Activated CD4-positive, alpha-beta T cell treated with anti-CD3 and anti-CD28 coated beads, Interleukin-2, amount 50 U/mL, for 16 hours (primary cell): Measurements from ENCODE around the gene MYO7A.

Experiments
- DNase-seq: peaks from one replicate; pipeline ENCODE4 v3.0.0-alpha.2; 2020

The MYO7A gene

DNA sequence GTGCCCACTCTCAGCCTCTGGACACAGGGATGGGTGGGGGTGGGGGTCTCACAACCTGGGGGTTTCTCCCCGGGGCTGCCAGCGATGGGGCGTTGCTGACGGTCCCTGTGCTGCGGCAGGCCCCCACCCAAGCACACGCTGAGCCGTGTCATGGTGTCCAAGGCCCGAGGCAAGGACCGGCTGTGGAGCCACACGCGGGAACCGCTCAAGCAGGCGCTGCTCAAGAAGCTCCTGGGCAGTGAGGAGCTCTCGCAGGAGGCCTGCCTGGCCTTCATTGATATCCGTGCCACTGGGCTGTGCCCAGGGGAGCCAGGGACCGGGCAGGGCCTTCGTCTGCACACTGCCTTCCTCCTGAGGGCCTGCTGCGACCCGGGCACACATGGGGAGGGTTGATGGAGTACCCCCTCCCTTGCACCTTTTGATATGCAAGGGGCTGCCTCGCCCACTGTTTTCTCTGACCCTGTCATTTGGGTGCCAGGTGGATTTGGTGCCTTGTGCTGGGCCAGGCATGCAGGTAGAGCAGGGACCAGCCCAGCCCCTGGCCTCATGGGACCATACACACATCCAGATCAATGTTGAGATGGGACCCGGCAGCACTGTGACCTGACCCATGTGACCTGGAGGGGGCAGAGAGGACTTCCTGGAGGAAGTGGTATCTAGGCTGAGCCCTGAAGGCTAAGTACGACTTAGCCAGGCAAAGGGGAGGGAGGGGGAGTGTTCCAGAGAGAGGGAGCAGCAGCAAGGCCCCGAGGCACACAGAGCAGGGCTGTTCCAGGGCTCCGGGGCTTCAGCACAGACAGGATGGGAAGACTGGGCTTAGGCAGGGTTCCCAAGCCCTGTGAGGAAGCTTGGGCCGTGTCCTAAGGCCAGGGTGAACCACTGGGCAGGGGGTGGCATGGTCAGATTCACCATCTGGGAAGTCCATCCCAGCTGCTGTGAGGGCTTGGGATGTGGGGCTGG, 75.2 kb downstream of the MYO7A start:
- no peak for DNase-seq

- no peak for DNase-seq
Measured at GRCh38 chr11:77203901-77204753, 76.1 kb downstream of the MYO7A start.

DNA sequence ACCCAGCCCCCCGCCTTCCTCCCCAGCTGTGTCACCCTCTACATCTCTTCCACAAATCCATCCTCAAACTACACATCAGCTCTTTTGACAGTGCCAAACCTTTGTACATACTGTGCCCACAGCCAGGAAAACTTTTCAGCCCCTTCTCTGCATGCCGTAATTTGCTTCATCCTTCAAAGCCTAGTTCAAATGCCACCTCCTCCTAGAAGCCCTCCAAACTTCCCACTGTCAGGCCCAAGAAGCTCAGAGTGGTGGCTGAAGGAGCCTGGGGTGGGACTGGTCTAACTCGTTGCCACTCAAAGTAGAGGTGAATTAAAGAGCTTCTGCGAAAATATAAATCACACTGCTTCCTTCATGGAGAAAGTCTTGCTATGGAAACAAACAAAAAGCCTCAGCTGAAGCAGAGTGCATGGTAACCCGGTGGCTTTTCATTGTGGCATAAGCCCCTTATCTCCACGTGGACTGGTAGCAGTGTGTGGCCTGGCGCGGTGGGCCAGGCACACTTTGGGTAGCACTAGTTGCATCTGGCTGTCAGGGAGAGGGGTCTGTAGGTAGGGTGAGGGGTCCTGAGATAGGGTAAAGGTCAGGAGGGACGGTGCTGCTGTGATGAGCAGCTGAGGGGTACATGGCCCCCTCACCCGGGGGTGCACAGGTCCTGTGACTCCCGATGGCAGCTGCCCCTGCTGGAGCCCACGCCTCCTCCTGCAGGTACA, 76.9 kb downstream of the MYO7A start:
- no peak for DNase-seq

DNA sequence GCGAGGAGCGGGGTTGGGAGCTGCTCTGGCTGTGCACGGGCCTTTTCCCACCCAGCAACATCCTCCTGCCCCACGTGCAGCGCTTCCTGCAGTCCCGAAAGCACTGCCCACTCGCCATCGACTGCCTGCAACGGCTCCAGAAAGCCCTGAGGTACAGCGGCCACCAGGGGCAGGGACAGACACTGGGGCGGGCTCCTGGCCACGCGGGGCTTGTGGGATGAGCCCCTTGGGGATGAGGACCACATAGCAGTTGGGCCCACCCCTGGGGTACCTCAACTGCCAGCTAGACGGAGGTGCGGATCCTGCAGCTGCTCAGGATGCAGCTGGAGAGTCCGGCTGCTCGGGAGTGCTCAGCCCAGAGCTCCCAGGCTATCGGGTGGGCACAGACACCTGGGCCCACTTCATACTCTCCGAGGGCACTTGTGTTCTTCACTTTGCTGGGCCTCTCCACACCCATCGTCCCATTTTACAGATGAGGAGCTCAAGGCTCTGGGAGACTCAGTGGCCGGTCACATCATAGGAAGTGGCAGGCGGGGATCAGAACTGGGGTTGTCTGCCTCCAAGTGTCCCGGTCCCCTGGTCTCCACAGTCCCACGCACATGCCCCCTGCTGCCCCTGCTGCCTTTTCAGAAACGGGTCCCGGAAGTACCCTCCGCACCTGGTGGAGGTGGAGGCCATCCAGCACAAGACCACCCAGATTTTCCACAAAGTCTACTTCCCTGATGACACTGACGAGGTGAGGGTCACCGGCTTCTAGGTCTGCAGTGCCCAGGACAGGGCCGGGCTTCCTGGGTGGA, 77.6 kb downstream of the MYO7A start:
- DNase-seq: no peak

DNA sequence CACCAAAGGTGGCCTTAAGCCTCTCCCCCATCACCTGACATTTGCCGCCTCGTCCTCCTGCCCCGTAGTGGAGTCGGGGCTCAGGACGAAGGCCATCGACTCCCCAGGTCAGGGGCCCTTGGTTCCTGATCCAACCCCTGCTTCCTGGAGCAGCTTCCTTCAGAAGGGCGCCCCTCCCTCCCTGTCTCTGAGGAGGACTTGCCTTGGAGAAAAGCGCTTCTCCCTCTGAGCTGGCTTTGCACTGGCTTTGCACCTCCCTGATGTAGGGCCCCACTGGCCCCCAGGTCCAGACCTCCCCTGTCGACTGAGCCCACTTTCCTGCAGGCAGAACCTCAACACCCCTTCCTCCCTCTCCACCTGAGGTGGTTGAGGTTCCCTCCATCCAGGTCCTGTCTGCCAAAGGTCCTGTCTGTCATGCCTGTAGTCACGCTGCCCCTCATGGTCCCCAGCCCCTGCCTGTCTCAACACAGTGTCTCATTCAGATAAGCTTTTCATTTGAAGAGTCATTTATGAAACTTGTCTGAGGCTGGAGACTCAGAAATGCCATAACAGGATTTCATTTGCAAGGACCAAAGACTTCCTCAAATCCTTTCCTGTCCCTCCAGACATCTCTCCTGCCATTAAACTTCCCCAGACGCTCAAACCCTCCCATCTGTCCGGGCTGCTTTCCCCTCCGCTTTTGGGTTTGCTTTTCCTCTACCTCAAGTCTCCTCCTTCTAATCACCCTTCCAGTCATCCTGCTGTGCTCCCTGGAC, 78.4 kb downstream of the MYO7A start:
- DNase-seq: no peak

DNA sequence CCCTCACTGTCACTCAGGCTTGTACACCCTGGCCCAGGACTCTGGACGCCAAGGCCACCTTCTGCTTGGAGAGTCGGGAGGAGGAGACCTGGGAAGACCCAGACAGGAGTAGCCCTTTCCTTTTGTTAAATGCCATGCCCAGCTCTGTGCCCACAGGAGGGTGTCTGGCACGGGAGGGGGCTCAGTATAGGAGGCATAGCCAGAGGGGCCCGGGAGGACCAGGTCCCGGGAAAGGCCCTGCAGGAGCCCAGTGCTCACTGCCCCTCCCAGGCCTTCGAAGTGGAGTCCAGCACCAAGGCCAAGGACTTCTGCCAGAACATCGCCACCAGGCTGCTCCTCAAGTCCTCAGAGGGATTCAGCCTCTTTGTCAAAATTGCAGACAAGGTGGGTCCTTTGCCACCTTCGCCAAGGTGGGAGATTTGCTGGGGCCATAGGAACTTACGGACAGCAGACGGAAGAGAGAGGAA, 79.0 kb downstream of the MYO7A start:
- no peak for DNase-seq

- no peak for DNase-seq
Measured at GRCh38 chr11:77207618-77208313, 79.7 kb downstream of the MYO7A start.

DNA sequence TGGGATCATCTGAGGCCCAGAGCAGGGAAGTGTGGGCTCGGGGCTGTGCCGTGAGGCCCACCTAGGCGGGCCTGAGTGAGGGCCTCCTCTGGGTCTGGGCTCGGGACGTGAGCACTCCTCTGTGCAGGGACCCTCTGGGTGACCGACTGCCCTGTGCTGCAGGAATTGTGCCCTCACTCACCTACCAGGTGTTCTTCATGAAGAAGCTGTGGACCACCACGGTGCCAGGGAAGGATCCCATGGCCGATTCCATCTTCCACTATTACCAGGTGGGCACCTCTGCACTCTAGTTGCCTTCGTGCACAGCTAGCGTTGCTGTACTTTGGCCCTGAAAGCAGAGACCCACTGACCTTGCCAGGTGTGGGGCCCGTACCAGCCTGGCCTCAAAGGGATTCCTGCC, 80.5 kb downstream of the MYO7A start:
- no peak for DNase-seq

- no peak for DNase-seq
Measured at GRCh38 chr11:77209663-77210062, 81.6 kb downstream of the MYO7A start.

DNA sequence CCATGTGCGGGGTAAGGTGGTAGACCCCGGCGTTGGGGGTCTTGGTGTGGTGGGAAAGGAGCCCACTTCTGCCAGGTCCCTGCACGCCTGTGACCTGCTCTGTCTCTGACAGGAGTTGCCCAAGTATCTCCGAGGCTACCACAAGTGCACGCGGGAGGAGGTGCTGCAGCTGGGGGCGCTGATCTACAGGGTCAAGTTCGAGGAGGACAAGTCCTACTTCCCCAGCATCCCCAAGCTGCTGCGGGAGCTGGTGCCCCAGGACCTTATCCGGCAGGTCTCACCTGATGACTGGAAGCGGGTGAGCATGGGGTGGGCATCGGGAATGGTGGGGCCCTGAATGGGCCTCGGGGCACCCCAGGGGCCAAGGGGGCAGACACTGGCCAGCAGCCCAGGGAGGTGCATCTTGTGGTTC, 83.0 kb downstream of the MYO7A start:
- DNase-seq: no peak

DNA sequence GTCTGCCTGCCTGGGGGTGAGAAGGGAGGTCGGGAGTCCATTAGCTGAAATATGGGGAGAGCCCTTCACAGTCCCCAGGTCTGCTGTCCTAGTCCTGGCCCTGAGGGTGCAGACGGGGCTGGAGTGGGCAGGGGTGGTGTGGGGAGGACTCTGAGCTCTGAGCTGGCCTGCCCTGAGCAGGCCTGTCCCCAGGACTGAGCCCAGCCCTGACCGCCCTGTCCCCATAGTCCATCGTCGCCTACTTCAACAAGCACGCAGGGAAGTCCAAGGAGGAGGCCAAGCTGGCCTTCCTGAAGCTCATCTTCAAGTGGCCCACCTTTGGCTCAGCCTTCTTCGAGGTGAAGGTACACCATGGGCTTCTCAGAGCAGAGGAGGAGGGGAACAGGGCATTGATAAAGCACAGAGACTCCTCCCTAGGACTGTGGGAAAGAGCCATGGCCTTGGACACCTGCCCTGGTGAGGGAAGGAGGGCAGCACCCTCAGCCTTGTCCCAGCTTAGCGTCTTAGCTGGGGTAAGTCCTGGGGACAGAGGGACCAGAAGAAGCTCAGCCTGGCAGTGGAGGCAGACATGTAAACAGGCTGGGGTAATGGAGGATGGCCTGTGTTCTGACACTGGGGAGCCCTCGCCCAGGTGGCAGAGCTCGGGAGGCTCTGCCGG, 83.7 kb downstream of the MYO7A start:
- no peak for DNase-seq

DNA sequence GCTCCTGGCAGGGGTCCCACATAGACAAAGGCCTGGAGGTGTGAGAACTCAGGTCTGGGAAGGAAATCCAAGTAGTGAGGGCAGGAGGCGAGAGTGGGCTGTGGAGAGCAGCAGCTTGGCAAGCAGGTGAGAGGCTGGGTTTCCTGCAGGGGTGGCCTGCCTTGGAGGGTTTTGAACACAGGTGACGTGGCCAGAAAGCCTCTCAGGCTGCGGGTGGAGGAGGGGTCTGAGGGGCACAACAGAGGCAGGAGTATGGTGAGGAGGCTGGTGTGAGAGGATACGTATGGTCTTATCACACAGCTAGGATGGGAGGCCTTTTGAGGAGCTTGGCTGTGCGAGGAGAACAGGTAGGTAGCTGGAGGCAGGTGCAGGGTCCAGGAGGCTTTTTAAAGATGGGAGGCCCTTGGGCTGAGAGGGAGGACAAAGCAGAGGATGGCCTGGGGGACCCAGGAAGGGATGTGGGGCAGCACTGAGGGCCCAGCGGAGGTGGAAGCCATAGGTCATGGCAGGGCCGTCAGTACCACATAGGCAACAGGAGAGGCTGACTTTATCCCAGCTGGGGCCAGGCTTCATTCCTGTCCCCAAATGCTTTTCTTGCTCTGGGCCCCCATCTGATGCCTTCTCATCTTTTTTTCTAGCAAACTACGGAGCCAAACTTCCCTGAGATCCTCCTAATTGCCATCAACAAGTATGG, 84.4 kb downstream of the MYO7A start:
- DNase-seq: no peak

DNA sequence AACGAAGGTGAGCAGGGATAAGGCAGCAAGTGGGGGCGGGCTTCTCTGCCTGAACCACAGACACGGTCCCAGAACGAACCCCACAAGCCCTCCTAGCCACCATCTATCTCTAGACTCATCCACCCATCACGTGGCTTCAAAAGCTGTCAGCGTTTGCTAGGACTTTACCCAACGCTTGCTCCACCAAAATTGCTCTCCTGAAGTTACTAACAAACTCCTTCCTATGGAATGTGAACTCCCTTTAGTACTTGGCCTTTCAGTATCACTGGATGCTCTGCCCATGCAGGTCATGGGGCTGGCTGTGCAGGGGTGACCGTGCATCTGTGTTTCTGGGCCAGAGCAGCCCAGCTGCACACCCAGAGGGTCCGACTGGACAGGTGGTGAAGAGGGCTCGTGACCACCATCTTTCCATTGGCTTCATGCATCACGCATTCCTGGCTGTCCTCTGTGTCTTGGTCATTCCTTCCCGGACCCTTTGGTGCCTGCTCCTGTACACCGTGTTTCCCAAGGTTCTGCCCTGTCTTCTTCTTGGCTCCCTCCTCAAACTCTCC, 85.1 kb downstream of the MYO7A start:
- no peak for DNase-seq

- DNase-seq: no peak
Measured at GRCh38 chr11:77213589-77214428, 85.8 kb downstream of the MYO7A start.

DNA sequence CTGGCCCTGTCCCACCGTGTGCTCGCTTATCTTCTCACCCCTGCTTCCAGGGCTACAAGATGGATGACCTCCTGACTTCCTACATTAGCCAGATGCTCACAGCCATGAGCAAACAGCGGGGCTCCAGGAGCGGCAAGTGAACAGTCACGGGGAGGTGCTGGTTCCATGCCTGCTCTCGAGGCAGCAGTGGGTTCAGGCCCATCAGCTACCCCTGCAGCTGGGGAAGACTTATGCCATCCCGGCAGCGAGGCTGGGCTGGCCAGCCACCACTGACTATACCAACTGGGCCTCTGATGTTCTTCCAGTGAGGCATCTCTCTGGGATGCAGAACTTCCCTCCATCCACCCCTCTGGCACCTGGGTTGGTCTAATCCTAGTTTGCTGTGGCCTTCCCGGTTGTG, 86.5 kb downstream of the MYO7A start:
- DNase-seq: no peak

GRCh38 chr11:77215106-77215505, 87.1 kb downstream of the MYO7A start:
- no peak for DNase-seq

- DNase-seq: no peak
Measured at GRCh38 chr11:77217156-77217555, 89.1 kb downstream of the MYO7A start.

DNA sequence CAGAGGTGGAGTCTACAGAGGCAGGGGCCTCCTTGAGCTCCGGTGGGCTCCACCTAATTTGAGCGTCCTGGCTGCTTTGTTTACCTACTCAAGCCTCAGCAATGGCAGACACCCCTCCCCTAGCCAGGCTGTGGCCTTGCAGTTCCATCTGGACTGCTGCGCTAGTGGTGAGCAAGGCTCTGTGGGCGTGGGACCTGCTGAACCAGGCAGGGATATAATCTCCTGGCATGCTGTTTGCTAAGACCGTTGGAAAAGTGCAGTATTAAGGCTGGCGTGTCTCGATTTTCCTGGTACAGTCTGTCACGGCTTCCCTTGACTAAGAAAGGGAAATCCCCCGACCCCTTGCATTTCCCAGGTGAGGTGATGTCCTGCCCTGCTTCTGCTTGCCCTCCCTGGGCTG, 95.8 kb downstream of the MYO7A start:
- DNase-seq: no peak
